Heart left ventricle (tissue), 13 donors: ENCODE results near the gene VAMP5.

Experiments used
- POLR2A ChIP-seq, 2 donors: fragments of 450-650 bp; IDR thresholded peaks; one replicate each; pipeline ENCODE4 v1.6.1; 2017; ENCODE audit warnings: antibody characterized with exemption in 2 of 2, mild to moderate bottlenecking in 2 of 2, moderate library complexity in 2 of 2
- TF ChIP-seq, protein P1 (sequence below), 12 donors: fragments of 200-600 bp; sonication (generic) in 4 of 12; IDR thresholded peaks; one replicate each; pipeline versions ENCODE4 v1.5.0 to v1.8.0; 2018 to 2022; ENCODE audit warnings: antibody characterized with exemption in 12 of 12, mild to moderate bottlenecking in 5 of 12
- donor health status: ischemic (EF 13 %, LVEDD 7.1; RV severe dilation, severe dysfunction).
- donor health status: DM: no; HTN: yes; CAD: no.
- donor health status: DM: no; HTN: no; CAD: no.
- donor health status: ischemic (EF 25% LVEDD 6.9; RV normal size, moderate dysfunction).
- donor health status: ischemic (EF 25% LVEDD 5.7; RV mildly dilated, moderate dysfunction).
- donor health status: ischemic (EF 35%, LVEDD 5.7; RV mildly dilated, moderate dysfunction).
- donor health status: nonischemic (EF 11% LVEDD 7.7; RV severe dilation, severe dysfunction).
- donor health status: DM: yes; HTN: yes; CAD: no.
- donor health status: PGD.
- donor health status: ischemic (EF 29% LVEDD 5.4; RV normal size, mild dysfunction).
- donor health status: nonischemic (EF 23%, LVEDD 6.1; RV moderate dilation, normal function).

DNA sequence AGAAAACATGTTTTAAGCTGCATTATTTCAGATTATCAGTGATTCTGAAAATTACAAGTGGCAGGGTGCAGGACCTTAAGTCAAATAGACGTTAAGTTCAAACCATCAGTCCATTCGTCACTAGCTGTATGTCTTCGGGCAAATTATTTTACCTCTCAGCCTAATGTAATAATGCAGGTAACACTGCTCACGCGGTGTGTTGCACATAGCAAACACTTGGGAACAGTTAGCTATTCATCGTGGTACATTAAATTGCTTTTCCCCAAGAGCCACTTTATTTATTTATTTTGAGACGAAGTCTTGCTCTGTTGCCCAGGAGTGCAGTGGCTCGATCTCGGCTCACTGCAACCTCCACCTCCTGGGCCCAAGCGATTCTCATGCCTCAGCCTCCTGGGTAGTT, 35.1 kb upstream of the VAMP5 start:
- TF ChIP-seq, protein P1, sequence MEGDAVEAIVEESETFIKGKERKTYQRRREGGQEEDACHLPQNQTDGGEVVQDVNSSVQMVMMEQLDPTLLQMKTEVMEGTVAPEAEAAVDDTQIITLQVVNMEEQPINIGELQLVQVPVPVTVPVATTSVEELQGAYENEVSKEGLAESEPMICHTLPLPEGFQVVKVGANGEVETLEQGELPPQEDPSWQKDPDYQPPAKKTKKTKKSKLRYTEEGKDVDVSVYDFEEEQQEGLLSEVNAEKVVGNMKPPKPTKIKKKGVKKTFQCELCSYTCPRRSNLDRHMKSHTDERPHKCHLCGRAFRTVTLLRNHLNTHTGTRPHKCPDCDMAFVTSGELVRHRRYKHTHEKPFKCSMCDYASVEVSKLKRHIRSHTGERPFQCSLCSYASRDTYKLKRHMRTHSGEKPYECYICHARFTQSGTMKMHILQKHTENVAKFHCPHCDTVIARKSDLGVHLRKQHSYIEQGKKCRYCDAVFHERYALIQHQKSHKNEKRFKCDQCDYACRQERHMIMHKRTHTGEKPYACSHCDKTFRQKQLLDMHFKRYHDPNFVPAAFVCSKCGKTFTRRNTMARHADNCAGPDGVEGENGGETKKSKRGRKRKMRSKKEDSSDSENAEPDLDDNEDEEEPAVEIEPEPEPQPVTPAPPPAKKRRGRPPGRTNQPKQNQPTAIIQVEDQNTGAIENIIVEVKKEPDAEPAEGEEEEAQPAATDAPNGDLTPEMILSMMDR (IDR thresholded peaks at IDR 0.05) = no peak
- no peak for TF ChIP-seq POLR2A (IDR thresholded peaks at IDR 0.05)
